HCT116 (cell line): ENCODE measurements around the gene CDON. TPM values are rescaled to one million over a fixed set of nuclear protein-coding genes. Genes with fewer than 3 reads are reported as not detected.

ENCODE experiments used
- ATAC-seq: fragments of 200-7000 bp; cut with Tn5 transposase; 2 replicates; pipeline ENCODE4 v1.9.1; 2020; ENCODE audit warnings: mild to moderate bottlenecking, moderate library complexity
- BruUV-seq: library from RNA; stranded (reverse); fragments of 400-500 nt; replicated peaks from 2 replicates; lab custom pipeline; 2021; lab: Mats Ljungman, UMichigan
- CTCF ChIA-PET: fragments of 300-600 bp; sonication (Branson Sonifier 250); formaldehyde crosslinking; loops from one replicate; lab custom pipeline; 2021; ENCODE audit warnings: antibody characterized with exemption; lab: Charles Lee
- POLR2A ChIA-PET: fragments of 300-600, 350-600 bp; sonication (Branson Sonifier 250); formaldehyde crosslinking; loops from one replicate; lab custom pipeline; 2021; ENCODE audit warnings: antibody characterized with exemption; lab: Charles Lee
- RAD21 ChIA-PET, 2 experiments: fragments of 300-600 bp; sonication (Branson Sonifier 250); formaldehyde crosslinking; loops; one replicate each; lab custom pipeline; 2023; ENCODE audit warnings: low total read pairs in 2 of 2; ENCODE audit not compliant: uncharacterized antibody in 2 of 2, unreplicated experiment in 2 of 2, low non-redundant PET in 1 of 2; lab: Charles Lee
- DNase-seq: peaks from one replicate; pipeline ENCODE4 v3.0.0-alpha.2; 2010; ENCODE audit warnings: low read depth, low spot score
- H2AFZ ChIP-seq: fragments of 200-600 bp; shearing (Covaris generic), sonication (generic); 2 replicates; pipeline ENCODE4 v1.6.1; 2017; ENCODE audit warnings: low read depth, mixed run types, mixed read lengths, antibody characterized with exemption, low read length; ENCODE audit not compliant: poor library complexity, severe bottlenecking
- H3K27ac ChIP-seq: 2 replicates; pipeline ENCODE4 v1.5.1; 2012; ENCODE audit warnings: low read depth, low read length
- H3K27me3 ChIP-seq: fragments of 200-600 bp; sonication (generic); 2 replicates; pipeline ENCODE4 v1.6.1; 2016; ENCODE audit warnings: mixed run types, low read length, mixed read lengths; ENCODE audit not compliant: insufficient read depth
- H3K36me3 ChIP-seq, 2 experiments: fragments of 200-500 bp in 1 of 2; fragments of 200-600 bp in 1 of 2; sonication (Bioruptor generic) in 1 of 2; sonication (generic) in 1 of 2; 2 replicates each; pipeline versions ENCODE4 v1.5.1 to v1.6.1; 2014 to 2016; ENCODE audit warnings: low read length in 2 of 2, inconsistent platforms in 1 of 2, mixed read lengths in 1 of 2, mixed run types in 1 of 2; ENCODE audit not compliant: insufficient read depth in 2 of 2, control insufficient read depth in 1 of 2
- H3K4me1 ChIP-seq, 2 experiments: fragments of 200-600 bp in 1 of 2; sonication (generic) in 1 of 2; 2 replicates each; pipeline versions ENCODE4 v1.5.1 to v1.6.1; 2012 to 2017; ENCODE audit warnings: low read length in 2 of 2, inconsistent platforms in 1 of 2, mild to moderate bottlenecking in 1 of 2, mixed read lengths in 1 of 2, mixed run types in 1 of 2, moderate library complexity in 1 of 2; ENCODE audit not compliant: insufficient read depth in 2 of 2, control insufficient read depth in 1 of 2
- H3K4me2 ChIP-seq: fragments of 200-600 bp; sonication (generic); 2 replicates; pipeline ENCODE4 v1.6.1; 2017; ENCODE audit warnings: mixed run types, low read length, mixed read lengths
- H3K4me3 ChIP-seq, 2 experiments: fragments of 200-600 bp in 1 of 2; sonication (generic) in 1 of 2; replicated peaks in 1 of 2; 2 replicates each; pipeline ENCODE4 v1.5.1; 2011 to 2016; ENCODE audit warnings: low read length in 2 of 2, control low read depth in 1 of 2, low read depth in 1 of 2, mild to moderate bottlenecking in 1 of 2, mixed read lengths in 1 of 2, mixed run types in 1 of 2
- H3K79me2 ChIP-seq: fragments of 200-600 bp; sonication (generic); 2 replicates; pipeline ENCODE4 v1.6.1; 2017; ENCODE audit warnings: mild to moderate bottlenecking, mixed run types, low read length, moderate library complexity, mixed read lengths; ENCODE audit not compliant: insufficient read depth
- H3K9ac ChIP-seq: fragments of 200-600 bp; sonication (generic); 2 replicates; pipeline ENCODE4 v1.6.1; 2016; ENCODE audit warnings: low read length, mixed read lengths
- H3K9me2 ChIP-seq: fragments of 200-600 bp; sonication (generic), shearing (Covaris generic); 2 replicates; pipeline ENCODE4 v1.6.1; 2017; ENCODE audit warnings: mixed run types, mild to moderate bottlenecking, moderate library complexity; ENCODE audit not compliant: insufficient read depth
- H3K9me3 ChIP-seq, 2 experiments: fragments of 200-500 bp in 1 of 2; fragments of 200-600 bp in 1 of 2; sonication (Bioruptor generic) in 1 of 2; sonication (generic) in 1 of 2; 2 replicates each; pipeline ENCODE4 v1.6.1; 2014 to 2017; ENCODE audit warnings: low read length in 2 of 2, mixed read lengths in 2 of 2, inconsistent platforms in 1 of 2, low read depth in 1 of 2, mild to moderate bottlenecking in 1 of 2, mixed run types in 1 of 2, moderate library complexity in 1 of 2; ENCODE audit not compliant: control insufficient read depth in 1 of 2, insufficient read depth in 1 of 2
- H4K20me1 ChIP-seq: fragments of 200-600 bp; sonication (generic), shearing (Covaris generic); 2 replicates; pipeline ENCODE4 v1.6.1; 2017; ENCODE audit warnings: mixed run types, mild to moderate bottlenecking, moderate library complexity; ENCODE audit not compliant: insufficient read depth
- ATF3 ChIP-seq: IDR thresholded peaks from 2 replicates; pipeline ENCODE4 v1.6.1; 2012
- CBX3 ChIP-seq: IDR thresholded peaks from 2 replicates; pipeline ENCODE4 v1.6.1; 2012; ENCODE audit warnings: low read depth
- CEBPB ChIP-seq: IDR thresholded peaks from 2 replicates; pipeline ENCODE4 v1.6.1; 2012; ENCODE audit warnings: low read depth
- ELF1 ChIP-seq: IDR thresholded peaks from 2 replicates; pipeline ENCODE4 v1.6.1; 2012; ENCODE audit warnings: low read depth, borderline replicate concordance
- EZH2 ChIP-seq: fragments of 200-600 bp; sonication (generic); IDR thresholded peaks from 2 replicates; pipeline ENCODE4 v1.6.1; 2017; ENCODE audit warnings: antibody characterized with exemption, mixed run types
- EZH2phosphoT487 ChIP-seq: fragments of 200-600 bp; IDR thresholded peaks from 2 replicates; pipeline ENCODE4 v1.6.1; 2018; ENCODE audit warnings: antibody characterized with exemption, borderline replicate concordance
- POLR2A ChIP-seq: IDR thresholded peaks from 2 replicates; pipeline ENCODE4 v1.7.0; 2011; ENCODE audit warnings: borderline replicate concordance; ENCODE audit not compliant: insufficient read depth, insufficient read length; ENCODE audit errors: extremely low read depth
- POLR2AphosphoS5 ChIP-seq: IDR thresholded peaks from 2 replicates; pipeline ENCODE4 v1.6.1; 2011; ENCODE audit warnings: mild to moderate bottlenecking, low read depth, low read length, moderate library complexity
- RAD21 ChIP-seq: IDR thresholded peaks from 2 replicates; pipeline ENCODE4 v1.6.1; 2012; ENCODE audit warnings: low read depth, mild to moderate bottlenecking
- REST ChIP-seq: IDR thresholded peaks from 2 replicates; pipeline ENCODE4 v1.6.1; 2012; ENCODE audit warnings: low read depth
- TCF7L2 ChIP-seq: IDR thresholded peaks from 2 replicates; pipeline ENCODE4 v1.7.0; 2011; ENCODE audit warnings: borderline replicate concordance, inconsistent platforms; ENCODE audit not compliant: insufficient read depth, insufficient read length; ENCODE audit errors: extremely low read depth
- intact Hi-C: fragments of 100-400 bp; cut with micrococcal nuclease; formaldehyde crosslinking; loops from 2 replicates; pipeline ENCODE4 v1.10.0; 2022
- total RNA-seq: library from RNA; stranded (reverse); gene quantifications from one replicate; pipeline ENCODE4 v1.2.1, GENCODE V29; 2021; ENCODE audit not compliant: unreplicated experiment

The CDON gene
- total RNA-seq, 1 experiment from 2014 or later, result 16.9 TPM

- TF ChIP-seq REST (no peak), EZH2phosphoT487 (no peak), CBX3 (no peak), POLR2AphosphoS5 (no peak), RAD21 (no peak), ATF3 (no peak)
- TF ChIP-seq, all 23 proteins: peak for 0
These were observed 14.5 kb downstream of the CDON start (continued) for GRCh38 chr11:126048197-126048596.

GRCh38 chr11:126046570-126047195, 16.0 kb downstream of the CDON start:
- Histone ChIP-seq H3K4me3 (no peak overlapping the region), H4K20me1 (no peaks in the 10 kb centered on the region), H3K27ac (no peak overlapping the region), H3K9ac (no peak overlapping the region), H3K27me3 (no peaks in the 10 kb centered on the region), H2AFZ (no peak overlapping the region), H3K4me1 (no peaks in the 10 kb centered on the region), H3K9me2 (no peaks in the 10 kb centered on the region), H3K4me2 (no peak overlapping the region), H3K36me3 (no peaks in the 10 kb centered on the region)
- intact Hi-C loops, result no loop called here
- ATAC-seq, result no peak
- ChIA-PET CTCF (no interaction called here), POLR2A (no interaction called here), RAD21 (no interaction called here)
- DNase-seq, result no peak
- BruUV-seq, result no TSS peak
- no peak for TF ChIP-seq POLR2AphosphoS5
- TF ChIP-seq EZH2, result no peak
- no peak for TF ChIP-seq ELF1
- no peak for TF ChIP-seq CEBPB
- TF ChIP-seq POLR2A, result no peak
- TF ChIP-seq TCF7L2, result no peak
- TF ChIP-seq, all 23 proteins: peak for 0
- no peaks in the 10 kb centered on the region for H3K79me2 ChIP-seq
- H3K9me3 ChIP-seq, result no peaks in the 10 kb centered on the region
